ENCODE measurements around the gene POLA2.

POLA2 gene

GRCh38 chr11:65341856-65342255 lies 80.1 kb downstream of the POLA2 start:
- TF ChIP-seq GLIS3 (CRISPR knock-in tag; IDR thresholded peaks at IDR 0.05) (no peak), POU6F1 (CRISPR knock-in tag; IDR thresholded peaks at IDR 0.05; ENCODE audit: borderline replicate concordance, low read depth) (no peak), ESRRG (CRISPR knock-in tag; IDR thresholded peaks at IDR 0.05) (no peak), ZNF565 (CRISPR knock-in tag; conservative IDR thresholded peaks at IDR 0.05; ENCODE audit: low read depth) (no peak)
- ATAC-seq = peak; percentile 30; the same call in 1 of the 3 replicates

Measured in SK-N-SH treated with all-trans-retinoic acid at 6 μM for 48 hours (cell line).